Gastroesophageal sphincter (tissue), 3 donors: ENCODE data around the gene FXR2.
A peak's percentile ranks its signal among the peaks of the same experiment; 100 is the strongest.

ENCODE experiments used
- CTCF ChIP-seq, 4 experiments: fragments of 200-600 bp in 2 of 4; fragments of 450-650 bp in 2 of 4; sonication (generic) in 1 of 4; IDR thresholded peaks; one replicate each; pipeline ENCODE4 v1.5.1; 2017 to 2019; ENCODE audit warnings: antibody characterized with exemption in 4 of 4, mild to moderate bottlenecking in 2 of 4, moderate library complexity in 2 of 4
- POLR2A ChIP-seq, 2 donors: fragments of 450-650 bp; IDR thresholded peaks; one replicate each; pipeline ENCODE4 v1.6.1; 2017; ENCODE audit warnings: antibody characterized with exemption in 2 of 2, mild to moderate bottlenecking in 2 of 2, moderate library complexity in 1 of 2

- TF ChIP-seq CTCF (IDR thresholded peaks at IDR 0.05), result peak in 3 of 4 experiments; percentile 54 to 57 (median 55)
- no peak for TF ChIP-seq POLR2A (IDR thresholded peaks at IDR 0.05)
Measured at GRCh38 chr17:7632492-7632894, 17.8 kb upstream of the FXR2 start.
